HUES48 (cell line): ENCODE results near the gene ZNF282.

Source experiments
- H3K27ac ChIP-seq: one replicate; pipeline ENCODE4 v1.7.0; 2013; ENCODE audit warnings: low read depth, low read length, inconsistent platforms
- H3K27me3 ChIP-seq: 2 replicates; pipeline ENCODE4 v1.6.1; 2013; ENCODE audit warnings: mild to moderate bottlenecking, low read length; ENCODE audit not compliant: control insufficient read depth, insufficient read depth
- H3K36me3 ChIP-seq: 2 replicates; pipeline ENCODE4 v1.6.1; 2013; ENCODE audit warnings: low read length; ENCODE audit not compliant: control insufficient read depth, insufficient read depth
- H3K4me1 ChIP-seq: 2 replicates; pipeline ENCODE4 v1.6.1; 2013; ENCODE audit warnings: mild to moderate bottlenecking, low read length; ENCODE audit not compliant: control insufficient read depth, insufficient read depth
- H3K4me3 ChIP-seq: 2 replicates; pipeline ENCODE4 v1.5.1; 2013; ENCODE audit warnings: mild to moderate bottlenecking, low read depth, low read length
- H3K9ac ChIP-seq: 2 replicates; pipeline ENCODE4 v1.6.1; 2013; ENCODE audit warnings: mild to moderate bottlenecking, low read depth, low read length, moderate library complexity
- H3K9me3 ChIP-seq: 2 replicates; pipeline ENCODE4 v1.6.1; 2013; ENCODE audit warnings: low read length; ENCODE audit not compliant: control insufficient read depth, insufficient read depth

Gene ZNF282

DNA sequence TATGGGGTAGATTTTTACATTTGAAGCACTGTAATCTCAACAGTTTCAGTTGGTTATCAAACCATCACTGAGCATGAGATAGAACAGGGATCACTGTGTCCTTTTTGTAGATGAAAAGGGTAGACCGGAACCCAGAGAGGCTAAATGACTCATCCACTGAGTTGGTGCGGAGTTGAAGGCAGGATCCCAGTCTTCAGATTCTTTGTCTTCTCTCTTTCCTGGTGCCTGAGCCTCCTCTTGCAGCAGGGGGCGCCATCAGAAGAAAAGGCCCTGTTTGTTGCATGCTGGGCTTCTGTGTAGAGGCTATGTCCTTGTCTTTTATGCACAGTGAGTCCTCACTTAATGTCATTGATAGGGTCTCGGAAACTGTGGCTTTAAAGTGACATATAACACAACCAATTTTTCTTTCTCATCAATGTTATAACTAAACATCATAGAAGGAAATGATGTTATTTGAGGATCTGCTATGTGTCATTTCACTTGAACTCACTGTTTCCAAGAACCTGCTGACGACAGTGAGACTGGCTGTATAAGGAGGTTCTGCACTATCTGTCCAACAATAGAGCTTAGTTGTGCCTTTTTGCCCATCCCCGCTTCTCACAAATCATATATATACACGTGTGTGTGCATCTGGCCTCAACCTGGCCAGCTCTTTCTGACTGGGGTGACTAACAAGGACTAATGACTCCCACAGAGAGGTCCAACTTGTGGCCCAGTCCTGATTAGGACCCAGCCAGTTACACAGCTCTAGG, 14.3 kb downstream of the ZNF282 start:
- peaks cover 90% of the 10 kb centered on the region for H3K36me3 ChIP-seq
- H3K4me1 ChIP-seq: peaks cover 11% of the 10 kb centered on the region
- no peak overlapping the region for H3K4me3 ChIP-seq
- H3K9ac ChIP-seq: no peak overlapping the region
- H3K9me3 ChIP-seq: no peaks in the 10 kb centered on the region
- peak overlapping the region; percentile 71 for H3K27ac ChIP-seq
- H3K27me3 ChIP-seq: no peaks in the 10 kb centered on the region

GRCh38 chr7:149210551-149210950, 15.2 kb downstream of the ZNF282 start:
- Histone ChIP-seq H3K4me1 (peaks cover 8% of the 10 kb centered on the region), H3K27me3 (no peaks in the 10 kb centered on the region), H3K9ac (no peak overlapping the region), H3K4me3 (no peak overlapping the region), H3K27ac (no peak overlapping the region), H3K36me3 (peaks cover 93% of the 10 kb centered on the region), H3K9me3 (no peaks in the 10 kb centered on the region)

DNA sequence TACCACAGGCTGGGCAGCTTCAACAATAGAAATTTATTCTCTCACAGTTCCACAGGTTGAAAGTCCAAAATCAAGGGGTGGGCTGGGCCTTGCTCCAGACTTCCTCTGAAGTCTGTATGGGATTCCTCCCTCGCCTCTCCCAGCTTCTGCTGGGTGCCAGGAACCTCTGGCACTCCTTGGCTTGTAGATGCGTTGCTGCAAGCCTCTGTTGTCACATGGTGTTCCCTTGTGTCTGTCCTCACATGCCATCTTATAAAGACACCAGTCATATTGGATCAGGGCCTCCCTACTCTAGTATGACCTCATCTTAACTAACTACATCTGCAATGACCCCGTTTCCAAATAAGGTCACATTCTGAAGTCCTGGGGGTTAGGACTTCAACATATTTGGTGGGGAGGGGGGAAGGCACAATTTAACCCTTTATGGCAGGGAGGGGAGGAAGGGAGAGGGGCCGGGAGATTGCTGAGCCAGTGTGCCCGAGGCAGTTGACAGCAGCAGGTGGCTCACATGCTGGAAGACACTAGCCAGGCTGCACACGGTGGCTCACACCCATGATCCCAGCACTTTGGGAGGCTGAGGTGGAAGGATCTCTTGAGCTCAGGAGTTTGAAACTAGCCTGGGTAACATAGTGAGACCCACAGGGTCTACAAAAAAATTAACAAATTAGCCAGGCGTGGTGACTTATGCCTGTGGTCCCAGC, 18.8 kb downstream of the ZNF282 start:
- Histone ChIP-seq H3K9ac (no peak overlapping the region), H3K4me3 (no peak overlapping the region), H3K9me3 (no peaks in the 10 kb centered on the region), H3K36me3 (peaks cover 98% of the 10 kb centered on the region), H3K27ac (no peak overlapping the region), H3K4me1 (peaks cover 3% of the 10 kb centered on the region; the same call in 1 of the 2 replicates), H3K27me3 (no peaks in the 10 kb centered on the region)

DNA sequence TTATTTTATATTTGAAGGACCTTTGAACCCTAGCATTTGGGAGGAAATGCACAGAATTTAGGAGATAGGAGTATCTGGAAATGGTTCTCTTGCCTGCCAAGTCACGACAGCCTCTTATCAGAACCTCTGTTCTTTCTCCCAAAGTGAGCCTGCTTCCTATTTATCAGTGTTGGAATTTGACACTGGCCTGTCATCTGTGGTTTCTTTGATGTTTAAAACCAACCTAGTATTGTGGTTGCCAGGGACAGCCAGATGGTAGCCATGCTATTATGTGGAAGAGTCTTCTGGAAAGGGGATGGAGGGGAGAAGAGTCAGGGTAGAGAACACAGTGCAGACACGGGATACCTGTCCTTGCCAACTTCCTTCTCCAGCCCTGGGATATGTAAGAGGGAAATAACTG, 21.1 kb downstream of the ZNF282 start:
- H3K36me3 ChIP-seq: peaks cover 94% of the 10 kb centered on the region
- no peaks in the 10 kb centered on the region for H3K27me3 ChIP-seq
- no peaks in the 10 kb centered on the region for H3K9me3 ChIP-seq

GRCh38 chr7:149217570-149217969, 22.2 kb downstream of the ZNF282 start:
- Histone ChIP-seq H3K27me3 (no peaks in the 10 kb centered on the region), H3K36me3 (peaks cover 88% of the 10 kb centered on the region), H3K9ac (no peak overlapping the region), H3K4me1 (no peaks in the 10 kb centered on the region), H3K4me3 (no peak overlapping the region), H3K9me3 (no peaks in the 10 kb centered on the region), H3K27ac (no peak overlapping the region)

More for the DNA sequence above, 21.1 kb downstream of the ZNF282 start:
- Histone ChIP-seq H3K4me1 (no peaks in the 10 kb centered on the region), H3K4me3 (no peak overlapping the region), H3K27ac (no peak overlapping the region), H3K9ac (no peak overlapping the region)

GRCh38 chr7:149218469-149219420, 23.4 kb downstream of the ZNF282 start:
- H3K36me3 ChIP-seq: peaks cover 82% of the 10 kb centered on the region
- H3K9me3 ChIP-seq: no peaks in the 10 kb centered on the region
- no peaks in the 10 kb centered on the region for H3K27me3 ChIP-seq
- no peaks in the 10 kb centered on the region for H3K4me1 ChIP-seq
- H3K9ac ChIP-seq: no peak overlapping the region
- no peak overlapping the region for H3K4me3 ChIP-seq
- H3K27ac ChIP-seq: peak overlapping the region; percentile 28

DNA sequence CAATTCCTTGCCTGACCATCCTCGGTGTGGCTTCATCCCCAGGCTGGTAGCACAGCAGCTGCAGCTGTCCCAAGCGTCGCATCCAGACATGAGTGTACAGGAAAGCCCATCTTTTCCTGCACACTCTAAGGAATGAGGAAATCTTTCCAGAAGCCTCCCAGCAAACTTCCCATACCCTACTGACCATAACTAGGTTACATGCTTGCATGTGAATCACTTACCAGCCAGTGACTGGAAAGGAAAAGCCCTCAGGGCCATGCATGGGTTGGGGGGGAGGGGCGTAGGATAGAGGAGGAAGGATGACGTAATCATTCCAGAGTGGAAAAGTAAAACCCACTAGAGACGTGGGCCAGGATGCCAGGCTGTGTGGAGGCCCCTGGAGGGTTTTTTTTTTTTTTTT, 25.2 kb downstream of the ZNF282 start:
- Histone ChIP-seq H3K36me3 (peaks cover 79% of the 10 kb centered on the region), H3K4me3 (no peak overlapping the region), H3K9me3 (no peaks in the 10 kb centered on the region), H3K4me1 (no peaks in the 10 kb centered on the region), H3K27ac (no peak overlapping the region), H3K9ac (no peak overlapping the region), H3K27me3 (no peaks in the 10 kb centered on the region)

DNA sequence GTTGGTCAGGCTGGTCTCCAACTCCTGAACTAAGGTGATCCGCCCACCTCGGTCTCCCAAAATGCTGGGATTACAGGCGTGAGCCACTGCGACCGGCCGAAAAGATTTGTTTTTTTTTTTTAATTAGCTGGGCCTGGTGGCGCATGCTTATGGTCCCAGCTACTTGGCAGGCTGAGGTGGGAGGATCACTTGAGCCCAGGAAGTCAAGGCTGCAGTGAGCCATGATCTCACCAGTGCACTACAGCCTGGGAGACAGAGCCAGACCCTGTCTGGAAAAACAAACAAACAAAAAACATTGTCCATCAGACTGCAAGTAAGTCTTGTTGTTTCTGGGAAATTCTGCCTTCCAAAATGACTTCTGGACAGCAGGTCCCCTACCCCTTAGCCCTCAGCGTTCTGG, 27.8 kb downstream of the ZNF282 start:
- no peak overlapping the region for H3K9ac ChIP-seq
- H3K9me3 ChIP-seq: no peaks in the 10 kb centered on the region
- H3K4me3 ChIP-seq: no peak overlapping the region
- H3K27me3 ChIP-seq: no peaks in the 10 kb centered on the region
- H3K36me3 ChIP-seq: peaks cover 54% of the 10 kb centered on the region
- H3K27ac ChIP-seq: no peak overlapping the region
- no peaks in the 10 kb centered on the region for H3K4me1 ChIP-seq

DNA sequence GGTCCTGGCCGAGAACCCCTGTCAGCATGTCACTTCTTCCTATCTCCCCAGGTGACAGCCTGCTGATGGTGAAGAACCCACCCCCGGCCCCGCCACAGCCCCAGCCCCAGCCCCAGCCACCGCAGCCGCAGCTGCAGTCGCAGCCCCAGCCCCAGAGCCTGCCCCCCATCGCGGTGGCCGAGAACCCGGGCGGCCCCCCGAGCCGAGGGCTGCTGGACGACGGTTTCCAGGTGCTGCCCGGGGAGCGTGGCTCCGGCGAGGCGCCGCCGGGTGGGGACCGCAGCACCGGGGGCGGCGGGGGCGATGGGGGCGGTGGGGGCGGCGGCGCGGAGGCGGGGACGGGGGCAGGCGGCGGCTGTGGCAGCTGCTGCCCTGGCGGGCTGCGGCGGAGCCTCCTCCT, 28.4 kb downstream of the ZNF282 start:
- H3K27me3 ChIP-seq: no peaks in the 10 kb centered on the region
- no peak overlapping the region for H3K4me3 ChIP-seq
- H3K9ac ChIP-seq: no peak overlapping the region
- H3K36me3 ChIP-seq: peaks cover 48% of the 10 kb centered on the region
- H3K9me3 ChIP-seq: no peaks in the 10 kb centered on the region
- no peak overlapping the region for H3K27ac ChIP-seq
- no peaks in the 10 kb centered on the region for H3K4me1 ChIP-seq

- no peaks in the 10 kb centered on the region for H3K9me3 ChIP-seq
- H3K27ac ChIP-seq: no peak overlapping the region
- no peak overlapping the region for H3K4me3 ChIP-seq
- no peaks in the 10 kb centered on the region for H3K27me3 ChIP-seq
- no peak overlapping the region for H3K9ac ChIP-seq
- peaks cover 43% of the 10 kb centered on the region for H3K36me3 ChIP-seq
- H3K4me1 ChIP-seq: no peaks in the 10 kb centered on the region
Measured at GRCh38 chr7:149224352-149224751, 29.0 kb downstream of the ZNF282 start.
